B cell (primary cell): ENCODE results near the gene TFAP2D. TPM values are rescaled to one million over a fixed set of nuclear protein-coding genes. Genes with fewer than 3 reads are reported as not detected.

ENCODE experiments used
- ATAC-seq: fragments of 200-7000 bp; cut with Tn5 transposase; one replicate; pipeline ENCODE4 v1.10.0; 2021; ENCODE audit warnings: low read depth, mild to moderate bottlenecking, moderate number of reproducible peaks, moderate library complexity
- CTCF ChIA-PET: fragments of 350-600 bp; sonication (Branson Sonifier 250); formaldehyde crosslinking; loops from one replicate; lab custom pipeline; 2021; ENCODE audit warnings: antibody characterized with exemption, inconsistent platforms; lab: Charles Lee
- POLR2A ChIA-PET: fragments of 350-600 bp; sonication (Branson Sonifier 250); formaldehyde crosslinking; loops from one replicate; lab custom pipeline; 2021; ENCODE audit warnings: antibody characterized with exemption; lab: Charles Lee
- DNase-seq: peaks from one replicate; pipeline ENCODE4 v3.0.0; 2013
- H2AFZ ChIP-seq: 2 replicates; pipeline ENCODE4 v1.6.1; 2012; ENCODE audit warnings: mild to moderate bottlenecking, low read depth, low read length; ENCODE audit not compliant: insufficient read depth, poor library complexity, severe bottlenecking
- H3K27ac ChIP-seq, 2 donors: 1 replicate in 1 of 2; 2 replicates in 1 of 2; pipeline ENCODE4 v1.5.1; 2012 to 2013; ENCODE audit warnings: low read length in 2 of 2, mild to moderate bottlenecking in 2 of 2, moderate library complexity in 1 of 2
- H3K27me3 ChIP-seq, 4 experiments: fragments of 200-600 bp in 1 of 4; sonication (generic) in 1 of 4; replicated peaks in 1 of 4; 1 replicate in 2 of 4; 2 replicates in 2 of 4; pipeline versions ENCODE4 v1.6.1 to v1.7.0; 2013 to 2016; ENCODE audit warnings: low read length in 3 of 4, mild to moderate bottlenecking in 2 of 4, mixed read lengths in 1 of 4, moderate library complexity in 1 of 4; ENCODE audit not compliant: insufficient read depth in 4 of 4, control insufficient read depth in 3 of 4; ENCODE audit errors: control extremely low read depth in 1 of 4
- H3K36me3 ChIP-seq, 2 experiments: replicated peaks in 1 of 2; 1 replicate in 1 of 2; 2 replicates in 1 of 2; pipeline versions ENCODE4 v1.6.1 to v1.7.1; 2013; ENCODE audit warnings: low read length in 1 of 2; ENCODE audit not compliant: insufficient read depth in 2 of 2, control insufficient read depth in 1 of 2; ENCODE audit errors: control extremely low read depth in 1 of 2, extremely low read depth in 1 of 2
- H3K4me1 ChIP-seq, 2 donors: fragments of 200-600 bp in 1 of 2; sonication (generic) in 1 of 2; 1 replicate in 1 of 2; 2 replicates in 1 of 2; pipeline versions ENCODE4 v1.5.1 to v1.6.1; 2013 to 2017; ENCODE audit warnings: low read length in 2 of 2; ENCODE audit not compliant: control insufficient read depth in 2 of 2, insufficient read depth in 2 of 2
- H3K4me2 ChIP-seq: replicated peaks from 2 replicates; pipeline ENCODE3; 2012; ENCODE audit warnings: mild to moderate bottlenecking, low read depth, low read length; ENCODE audit not compliant: poor library complexity, severe bottlenecking
- H3K4me3 ChIP-seq, 5 experiments: fragments of 200-600 bp in 1 of 5; sonication (generic) in 1 of 5; 1 replicate in 3 of 5; 2 replicates in 2 of 5; pipeline versions ENCODE4 v1.5.1 to v1.7.0; 2011 to 2016; ENCODE audit warnings: low read length in 4 of 5, mild to moderate bottlenecking in 4 of 5, low read depth in 2 of 5, control low read depth in 1 of 5, moderate library complexity in 1 of 5; ENCODE audit not compliant: insufficient read depth in 1 of 5; ENCODE audit errors: control extremely low read depth in 1 of 5, extremely low read depth in 1 of 5
- H3K79me2 ChIP-seq: fragments of 200-600 bp; sonication (generic); one replicate; pipeline ENCODE4 v1.6.0; 2016; ENCODE audit warnings: low read length; ENCODE audit not compliant: control insufficient read depth, insufficient read depth
- H3K9ac ChIP-seq: fragments of 200-600 bp; sonication (generic); 2 replicates; pipeline ENCODE4 v1.6.1; 2017; ENCODE audit warnings: mild to moderate bottlenecking, low read length, moderate library complexity
- H3K9me3 ChIP-seq, 3 donors: one replicate each; pipeline versions ENCODE4 v1.6.1 to v1.7.1; 2013; ENCODE audit warnings: low read length in 2 of 3; ENCODE audit not compliant: control insufficient read depth in 2 of 3, insufficient read depth in 1 of 3; ENCODE audit errors: control extremely low read depth in 1 of 3
- H4K20me1 ChIP-seq: 2 replicates; pipeline ENCODE4 v1.6.0; 2012; ENCODE audit warnings: mild to moderate bottlenecking, low read length; ENCODE audit not compliant: insufficient read depth, control insufficient read depth, poor library complexity, severe bottlenecking
- H3K27ac Mint-ChIP-seq: one replicate; pipeline ENCODE4 v1.8.0; 2021; ENCODE audit warnings: mixed read lengths
- H3K27me3 Mint-ChIP-seq: one replicate; pipeline ENCODE4 v1.8.0; 2021; ENCODE audit warnings: mixed read lengths
- H3K4me1 Mint-ChIP-seq: one replicate; pipeline ENCODE4 v1.8.0; 2021; ENCODE audit warnings: mixed read lengths
- H3K4me3 Mint-ChIP-seq: one replicate; pipeline ENCODE4 v1.8.0; 2021; ENCODE audit warnings: mixed read lengths
- H3K9me3 Mint-ChIP-seq: one replicate; pipeline ENCODE4 v1.8.0; 2022; ENCODE audit warnings: mixed read lengths; ENCODE audit not compliant: insufficient read depth
- CTCF ChIP-seq: fragments of 200-600 bp; IDR thresholded peaks from one replicate; pipeline ENCODE4 v1.8.0; 2022; ENCODE audit warnings: antibody characterized with exemption, mild to moderate bottlenecking
- EZH2 ChIP-seq: IDR thresholded peaks from 2 replicates; pipeline ENCODE4 v1.6.1; 2012; ENCODE audit warnings: borderline replicate concordance, low read depth, mild to moderate bottlenecking, moderate library complexity, low read length; ENCODE audit not compliant: insufficient read depth, poor library complexity, severe bottlenecking
- WGBS: methylation state at CpG from one replicate; pipeline ENCODE4 v1.1.5; 2013; ENCODE audit warnings: missing lambda C conversion rate; ENCODE audit not compliant: insufficient coverage; 5-methylcytosine and 5-hydroxymethylcytosine counted together
- intact Hi-C: fragments of 100-400 bp; cut with micrococcal nuclease; formaldehyde crosslinking; loops from one replicate; pipeline ENCODE4 v1.10.0; 2022
- polyA plus RNA-seq: library from polyadenylated mRNA; depleted of rRNA; stranded (reverse); fragments of >200 nt; gene quantifications from 2 replicates; pipeline ENCODE4 v1.2.3, GENCODE V29; 2012
- total RNA-seq, 2 donors: library from RNA; stranded (reverse); fragments of 120-200 nt in 1 of 2; gene quantifications; 1 replicate in 1 of 2; 2 replicates in 1 of 2; pipeline versions ENCODE4 v1.2.3 to v1.2.4, GENCODE V29; 2013 to 2022

Gene TFAP2D
- total and polyA plus RNA-seq, 2 donors (not counting 1 experiment from before 2014, with no cell fraction given), result not detected

DNA sequence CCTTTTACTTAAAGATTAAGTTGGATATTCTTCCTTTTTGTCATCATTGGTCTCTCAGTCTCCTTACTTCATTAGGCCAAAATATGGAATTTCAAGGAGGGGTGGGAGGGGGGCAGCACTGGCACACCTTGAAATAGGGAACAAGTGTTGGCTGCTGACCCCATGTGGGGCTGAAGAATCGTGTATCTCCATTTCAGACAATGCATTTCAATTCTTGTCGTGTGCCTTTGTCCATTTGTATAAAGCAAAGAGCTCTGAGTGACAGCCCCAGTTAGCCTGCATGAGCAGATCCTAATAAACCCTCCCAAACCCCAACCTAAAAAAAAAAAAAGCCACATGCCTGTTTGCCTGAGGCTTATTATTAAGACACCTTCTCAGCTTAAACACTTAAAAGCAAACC, 1.0 kb upstream of the TFAP2D start:
- Histone ChIP-seq H3K9me3 (peaks cover 0 to 28% (median 3%) of the 10 kb centered on the region in 3 donors), H2AFZ (no peak overlapping the region), H3K9ac (no peak overlapping the region), H3K36me3 (no peaks in the 10 kb centered on the region), H3K27ac (no peak overlapping the region), H3K4me3 (no peak overlapping the region), H3K4me1 (no peaks in the 10 kb centered on the region), H3K79me2 (no peaks in the 10 kb centered on the region), H4K20me1 (no peaks in the 10 kb centered on the region), H3K4me2 (no peak overlapping the region), H3K27me3 (peaks cover 0 to 52% (median 8%) of the 10 kb centered on the region in 4 experiments)
- WGBS, result 0% methylated on average over 2 of the region's 2 CpGs
- H3K9me3 Mint-ChIP-seq, result no peaks in the 10 kb centered on the region
- intact Hi-C loops, result no loop called here
- TF ChIP-seq EZH2 (no peak), CTCF (no peak)
- ChIA-PET POLR2A (no interaction called here), CTCF (no interaction called here)
- H3K27me3 Mint-ChIP-seq, result peaks cover 58% of the 10 kb centered on the region
- no peak overlapping the region for H3K27ac Mint-ChIP-seq
- no peaks in the 10 kb centered on the region for H3K4me1 Mint-ChIP-seq
- ATAC-seq (no peak), DNase-seq (no peak)
- H3K4me3 Mint-ChIP-seq, result no peak overlapping the region

DNA sequence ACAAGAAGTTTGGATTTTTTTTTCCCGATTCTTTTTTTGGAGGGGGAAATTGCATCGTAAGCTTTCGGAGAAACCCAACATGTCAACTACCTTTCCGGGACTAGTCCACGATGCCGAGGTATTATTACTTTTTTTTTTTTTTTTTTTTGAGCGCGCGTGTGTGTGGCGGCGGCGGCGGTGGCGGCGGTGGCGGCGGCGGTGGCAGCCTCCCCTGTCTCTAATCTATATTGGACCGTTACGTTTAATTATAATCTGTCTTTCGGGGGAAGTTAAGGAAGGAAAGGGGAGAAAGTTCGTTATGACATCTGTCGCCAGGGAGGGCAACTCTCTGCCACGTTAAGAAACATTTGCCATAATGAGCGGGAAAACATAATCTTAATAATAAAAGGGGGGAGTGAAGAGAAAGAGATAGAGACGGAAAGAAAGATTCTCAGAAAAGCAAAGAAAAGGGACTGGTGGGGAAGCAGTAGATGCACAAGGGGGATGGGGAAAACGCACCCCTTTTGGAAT, 706 bp downstream of the TFAP2D start:
- DNase-seq (no peak), ATAC-seq (no peak)
- Histone ChIP-seq H3K9me3 (peaks cover 0 to 18% (median 3%) of the 10 kb centered on the region in 3 donors), H3K27ac (no peak overlapping the region), H3K79me2 (no peaks in the 10 kb centered on the region), H3K4me1 (no peaks in the 10 kb centered on the region), H3K27me3 (peaks cover 0 to 42% (median 10%) of the 10 kb centered on the region in 4 experiments), H2AFZ (no peak overlapping the region), H3K4me3 (no peak overlapping the region), H4K20me1 (no peaks in the 10 kb centered on the region), H3K4me2 (no peak overlapping the region), H3K36me3 (no peaks in the 10 kb centered on the region), H3K9ac (no peak overlapping the region)
- Mint-ChIP-seq H3K9me3 (no peaks in the 10 kb centered on the region), H3K27ac (no peak overlapping the region), H3K27me3 (peaks cover 59% of the 10 kb centered on the region), H3K4me1 (no peaks in the 10 kb centered on the region), H3K4me3 (no peak overlapping the region)
- CTCF ChIA-PET, result no interaction called here
- no peak for TF ChIP-seq EZH2
- TF ChIP-seq CTCF, result no peak
- WGBS, result 0% methylated on average over 1 of the region's 27 CpGs
- intact Hi-C loops, result no loop called here
- POLR2A ChIA-PET, result interaction anchor here (0.7 kb wide), 1 partner anchor 36 kb away, joined by 4 read pairs; no protein-coding TSS in a partner anchor
